Astrocyte of the cerebellum (primary cell): ENCODE results near the gene RCBTB1.
A peak's percentile ranks its signal among the peaks of the same experiment; 100 is the strongest.
"Not testable (repeated sequence)": the region's sequence is repeated elsewhere in the genome, so short reads cannot be mapped to it uniquely, and the experiment has no call there.

Experiments used
- DNase-seq: peaks from one replicate; pipeline ENCODE4 v3.0.0-alpha.2; 2011; ENCODE audit warnings: low read depth
- H3K4me3 ChIP-seq: 2 replicates; pipeline ENCODE4 v1.5.1; 2011; ENCODE audit warnings: mild to moderate bottlenecking, low read depth, low read length, moderate library complexity
- in situ Hi-C: cut with HindIII; loops from 2 replicates; pipeline ENCODE4 v1.10.0; 2017; ENCODE audit warnings: low sequenced_read_pairs
- TF ChIP-seq, protein P1 (sequence below): IDR thresholded peaks from 2 replicates; pipeline ENCODE4 v1.5.1; 2012; ENCODE audit warnings: low read length, low read depth, moderate library complexity, mild to moderate bottlenecking; ENCODE audit errors: missing control alignments

The RCBTB1 gene

DNA sequence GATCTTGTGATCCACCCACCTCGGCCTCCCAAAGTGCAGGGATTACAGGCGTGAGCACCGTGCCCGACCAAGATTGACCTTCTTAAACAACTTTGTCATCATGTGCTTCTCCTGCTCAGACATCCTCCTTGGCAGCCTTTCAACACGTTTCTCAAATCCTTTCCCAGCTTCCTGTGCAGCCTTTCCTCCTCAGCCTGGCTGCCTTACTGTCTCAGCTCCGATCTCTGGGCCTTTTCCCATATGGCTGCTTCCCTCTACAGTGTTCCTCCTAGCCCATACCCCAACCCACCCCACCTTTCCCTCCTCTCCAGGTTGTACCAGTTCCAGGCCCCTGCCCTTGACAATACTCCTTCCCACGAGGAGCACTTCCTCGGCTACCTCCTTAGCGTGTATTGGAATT, 82.4 kb downstream of the RCBTB1 start:
- H3K4me3 ChIP-seq, result no peak overlapping the region
- in situ Hi-C loops, result no loop called here
- no peak for DNase-seq
- TF ChIP-seq, protein P1, sequence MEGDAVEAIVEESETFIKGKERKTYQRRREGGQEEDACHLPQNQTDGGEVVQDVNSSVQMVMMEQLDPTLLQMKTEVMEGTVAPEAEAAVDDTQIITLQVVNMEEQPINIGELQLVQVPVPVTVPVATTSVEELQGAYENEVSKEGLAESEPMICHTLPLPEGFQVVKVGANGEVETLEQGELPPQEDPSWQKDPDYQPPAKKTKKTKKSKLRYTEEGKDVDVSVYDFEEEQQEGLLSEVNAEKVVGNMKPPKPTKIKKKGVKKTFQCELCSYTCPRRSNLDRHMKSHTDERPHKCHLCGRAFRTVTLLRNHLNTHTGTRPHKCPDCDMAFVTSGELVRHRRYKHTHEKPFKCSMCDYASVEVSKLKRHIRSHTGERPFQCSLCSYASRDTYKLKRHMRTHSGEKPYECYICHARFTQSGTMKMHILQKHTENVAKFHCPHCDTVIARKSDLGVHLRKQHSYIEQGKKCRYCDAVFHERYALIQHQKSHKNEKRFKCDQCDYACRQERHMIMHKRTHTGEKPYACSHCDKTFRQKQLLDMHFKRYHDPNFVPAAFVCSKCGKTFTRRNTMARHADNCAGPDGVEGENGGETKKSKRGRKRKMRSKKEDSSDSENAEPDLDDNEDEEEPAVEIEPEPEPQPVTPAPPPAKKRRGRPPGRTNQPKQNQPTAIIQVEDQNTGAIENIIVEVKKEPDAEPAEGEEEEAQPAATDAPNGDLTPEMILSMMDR, result no peak

DNA sequence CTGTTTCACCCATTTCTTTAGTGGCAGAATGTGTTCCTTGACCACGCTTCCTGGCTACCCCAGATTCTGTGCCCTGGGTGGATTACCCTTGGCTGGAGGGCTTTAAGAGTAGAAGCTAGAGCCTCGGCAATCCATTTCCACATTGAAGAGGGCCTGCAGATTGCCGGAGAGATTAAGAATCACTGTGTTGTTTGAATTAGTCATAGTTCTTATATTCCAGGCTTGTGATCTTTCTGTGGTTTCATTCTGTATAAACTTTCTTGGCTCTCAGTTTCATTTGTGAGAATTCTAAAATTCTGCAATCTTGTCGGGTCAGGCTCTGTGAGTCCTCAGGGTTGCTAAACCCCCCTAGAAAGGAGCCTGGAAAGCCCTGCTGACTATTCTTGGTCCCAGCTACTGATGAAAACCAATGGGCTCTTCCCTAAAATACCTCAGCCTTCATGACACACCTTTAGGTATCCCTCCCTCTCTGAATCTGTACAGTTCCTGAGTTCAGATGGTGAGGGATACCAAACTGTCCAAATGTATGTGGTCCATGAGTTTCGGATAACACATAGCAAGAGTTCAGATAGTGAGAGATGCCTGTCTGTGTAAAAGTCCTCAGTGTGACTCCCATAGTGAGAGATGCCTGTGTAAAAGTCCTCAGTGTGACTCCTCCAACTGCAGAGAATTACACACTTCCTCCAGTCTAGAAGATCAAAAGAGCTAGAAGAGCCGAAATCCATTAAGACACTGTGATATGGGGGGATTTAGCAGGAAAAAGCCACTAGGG, 85.3 kb downstream of the RCBTB1 start:
- in situ Hi-C loops, result no loop called here
- TF ChIP-seq, protein P1, result no peak
- H3K4me3 ChIP-seq, result no peak overlapping the region
- peak; percentile 62 for DNase-seq

GRCh38 chr13:49498206-49498605, 87.2 kb downstream of the RCBTB1 start:
- in situ Hi-C loops, result no loop called here
- DNase-seq, result no peak
- H3K4me3 ChIP-seq, result no peak overlapping the region
- TF ChIP-seq, protein P1, result no peak

DNA sequence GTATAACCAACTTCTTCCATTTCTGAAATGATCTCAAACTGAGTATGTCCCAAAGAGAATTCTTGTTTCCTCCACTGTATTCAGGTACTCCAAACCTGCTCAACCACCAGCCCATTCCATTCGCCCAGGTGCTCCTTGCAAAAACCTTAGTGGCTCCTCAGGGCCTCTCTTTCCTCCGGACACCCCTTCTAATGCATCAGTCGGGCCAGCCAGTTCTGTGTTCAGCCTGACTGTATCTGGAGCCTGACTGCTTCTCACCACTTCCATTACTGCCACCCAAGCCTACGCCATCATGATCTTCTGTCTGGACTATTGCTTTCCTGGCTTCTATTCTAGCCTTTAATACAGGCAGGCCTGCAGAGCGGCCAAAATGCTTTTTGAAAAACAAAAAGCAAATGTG, 88.1 kb downstream of the RCBTB1 start:
- no peak overlapping the region for H3K4me3 ChIP-seq
- in situ Hi-C loops, result no loop called here
- no peak for DNase-seq
- TF ChIP-seq, protein P1, result no peak

DNA sequence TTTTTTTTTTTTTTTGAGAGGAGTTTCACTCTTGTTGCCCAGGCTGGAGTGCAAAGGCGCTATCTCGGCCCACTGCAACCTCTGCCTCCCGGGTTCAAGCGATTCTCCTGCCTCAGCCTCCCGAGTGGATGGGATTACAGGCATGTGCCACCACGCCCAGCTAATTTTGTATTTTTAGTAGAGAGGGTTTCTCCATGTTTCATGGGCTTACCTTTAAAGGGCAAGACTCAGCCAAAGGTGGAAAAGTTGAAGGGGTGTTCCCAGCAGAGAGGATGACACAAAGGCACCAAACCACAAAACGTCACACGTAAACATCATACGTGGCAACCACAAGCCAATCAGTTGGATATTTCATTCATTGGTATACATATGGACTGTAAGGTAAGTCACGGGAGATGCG, 88.5 kb downstream of the RCBTB1 start:
- H3K4me3 ChIP-seq, DNase-seq, in situ Hi-C loops: not testable (repeated sequence)

GRCh38 chr13:49495783-49496762, 89.3 kb downstream of the RCBTB1 start, which contains the start of gene PHF11:
Gene PHF11 (plus strand): TSS chr13:49495953. CDS start chr13:49496002, 49 bp downstream.
- H3K4me3 ChIP-seq, result peak within 1 kb of the TSS; percentile 49
- TF ChIP-seq, protein P1, result no peak
- DNase-seq, result no peak
- in situ Hi-C loops, result no loop called here
